Skeletal muscle satellite cell (primary cell): ENCODE results near the gene INVS. TPM values are rescaled to one million over a fixed set of nuclear protein-coding genes. Genes with fewer than 3 reads are reported as not detected.

Source experiments
- small RNA-seq: library from RNA; depleted of rRNA; stranded (forward); fragments of <200 nt; gene quantifications from one replicate; pipeline ENCODE3, GENCODE V24; 2012

INVS gene

Small RNA genes lying within 50 kb of the gene (small RNA-seq; reads per million reads assigned to genes)
- gene RN7SL75P, result not detected
